GM18502 (cell line): ENCODE measurements around the gene MFSD6.
"Not testable (repeated sequence)": the region's sequence is repeated elsewhere in the genome, so short reads cannot be mapped to it uniquely, and the experiment has no call there.

Experiments used
- ATAC-seq: cut with Tn5 transposase; IDR thresholded peaks from one replicate; pipeline ENCODE4 v1.9.1; 2021; ENCODE audit warnings: mild to moderate bottlenecking; ENCODE audit not compliant: unreplicated experiment, poor library complexity

MFSD6 gene

DNA sequence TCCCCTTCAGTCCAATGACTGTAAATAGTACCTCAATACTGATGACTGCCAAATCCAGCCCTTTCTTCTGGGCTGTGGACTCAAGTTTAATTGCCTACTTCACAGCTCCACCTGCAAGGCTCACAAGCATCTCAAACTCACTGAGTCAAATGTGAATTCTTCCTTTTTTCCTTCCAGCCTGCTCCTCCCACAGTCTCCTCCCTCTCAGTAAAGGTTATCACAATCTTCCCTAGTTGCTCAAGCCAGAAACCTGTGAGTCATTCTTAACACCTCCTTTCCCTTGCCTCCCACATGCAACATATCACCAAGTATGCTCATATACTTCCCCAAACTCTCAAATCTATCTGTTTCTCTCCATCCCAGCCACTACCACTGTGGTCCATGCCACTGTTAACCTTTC, 3.7 kb upstream of the MFSD6 start:
- ATAC-seq, result no peak

GRCh38 chr2:190405070-190405469, 3.1 kb upstream of the MFSD6 start:
- ATAC-seq, result no peak

GRCh38 chr2:190405995-190406394, 2.2 kb upstream of the MFSD6 start:
- ATAC-seq, result no peak

GRCh38 chr2:190406805-190407204, 1.4 kb upstream of the MFSD6 start:
- no peak for ATAC-seq

DNA sequence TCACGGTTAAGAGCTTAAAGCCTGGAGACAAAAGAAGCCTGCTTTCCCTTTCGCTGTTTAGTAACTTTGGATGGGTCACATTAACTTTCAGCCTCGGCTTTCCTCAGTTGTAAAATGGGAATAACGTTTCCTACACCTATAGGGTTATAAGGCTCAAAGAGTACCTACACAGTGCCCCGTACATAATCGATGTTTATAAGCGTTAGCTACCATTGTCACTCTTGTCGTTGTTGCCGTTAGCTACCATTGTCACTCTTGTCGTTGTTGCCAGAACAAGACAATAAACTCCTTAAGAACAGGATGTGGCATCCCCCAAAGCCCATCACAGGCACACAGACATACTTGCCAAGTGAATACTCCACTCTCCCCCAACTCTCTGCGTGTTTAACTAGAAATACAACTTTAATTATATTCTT, 901 bp upstream of the MFSD6 start:
- ATAC-seq, result no peak

DNA sequence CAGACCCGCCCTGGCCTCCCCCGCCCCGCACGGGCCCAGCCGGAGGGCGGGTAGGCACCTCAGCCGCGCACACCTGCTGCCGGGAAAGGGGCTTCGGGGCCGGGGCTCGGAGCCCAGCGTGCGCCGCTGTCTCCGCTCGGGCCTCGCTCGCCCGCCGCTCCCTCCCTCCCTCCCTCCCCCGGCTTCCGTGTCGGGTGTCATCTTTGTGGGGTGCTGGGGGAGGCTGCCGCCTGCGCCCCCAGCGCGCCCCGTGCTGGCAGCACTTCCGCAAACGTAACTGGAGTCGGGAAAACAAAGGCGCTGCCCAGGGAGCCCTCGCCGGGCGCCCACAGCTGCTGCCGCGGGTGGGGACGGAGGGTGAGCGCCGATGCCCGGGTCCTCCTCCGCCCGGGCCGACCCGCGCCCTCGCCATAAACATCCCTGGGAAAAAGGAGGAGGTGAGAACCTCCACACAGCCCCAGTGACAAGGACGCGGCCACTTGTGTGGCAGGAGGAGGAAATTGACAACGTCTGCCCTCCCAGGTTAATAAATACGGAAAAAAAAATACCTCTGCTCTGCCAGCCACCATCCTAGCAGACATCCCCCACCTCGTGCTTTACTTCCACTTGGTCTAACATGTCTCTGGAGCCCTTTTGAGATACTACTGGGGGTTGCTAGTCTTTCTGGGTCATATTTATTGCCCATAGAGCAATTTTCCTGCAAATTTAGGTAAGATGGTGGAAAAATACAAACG, 550 bp downstream of the MFSD6 start:
- ATAC-seq, result peak; percentile 66

DNA sequence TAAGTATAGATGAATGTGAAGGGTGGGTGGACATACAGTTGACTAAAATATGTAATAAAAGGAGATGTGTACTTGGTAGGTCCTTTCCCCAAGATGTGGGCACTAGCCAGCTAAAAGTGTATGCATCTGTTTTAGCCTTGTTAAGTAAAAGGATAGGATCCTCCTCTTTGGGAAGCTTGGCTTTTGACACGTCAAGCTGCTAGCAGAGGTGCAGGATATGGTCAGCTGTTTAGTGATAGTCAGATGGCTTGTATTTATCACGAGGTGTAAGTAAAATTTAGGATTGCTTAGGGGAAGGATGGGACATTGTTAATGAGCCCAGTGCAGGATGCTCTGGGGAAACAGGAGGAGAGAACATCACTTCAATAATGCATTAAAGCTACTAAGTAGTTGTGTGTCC, 1.5 kb downstream of the MFSD6 start:
- no peak for ATAC-seq

GRCh38 chr2:190410166-190410565, 2.0 kb downstream of the MFSD6 start:
- ATAC-seq, result no peak

DNA sequence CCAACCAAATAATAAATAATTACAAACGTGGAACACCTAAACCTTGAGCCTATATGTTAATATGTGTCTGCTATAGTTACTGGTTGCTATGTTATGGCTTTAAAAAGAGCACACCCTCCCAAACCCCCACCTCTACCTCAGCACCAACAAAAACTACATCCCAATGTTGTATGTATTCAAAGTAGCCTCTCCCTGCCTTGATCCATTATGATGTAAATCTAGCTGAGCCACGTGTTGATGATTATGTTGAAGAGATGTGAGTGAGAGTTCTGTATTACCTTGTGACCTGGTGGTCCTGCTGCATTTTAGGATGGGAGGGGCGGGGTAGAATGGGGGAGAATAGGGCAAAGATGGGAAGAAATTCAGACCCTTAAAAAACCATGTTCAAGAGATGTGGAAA, 4.8 kb downstream of the MFSD6 start:
- no peak for ATAC-seq

GRCh38 chr2:190413421-190413820, 5.3 kb downstream of the MFSD6 start:
- ATAC-seq, result no peak

GRCh38 chr2:190415251-190415650, 7.1 kb downstream of the MFSD6 start:
- no peak for ATAC-seq

GRCh38 chr2:190415794-190416775, 7.9 kb downstream of the MFSD6 start:
- no peak for ATAC-seq

DNA sequence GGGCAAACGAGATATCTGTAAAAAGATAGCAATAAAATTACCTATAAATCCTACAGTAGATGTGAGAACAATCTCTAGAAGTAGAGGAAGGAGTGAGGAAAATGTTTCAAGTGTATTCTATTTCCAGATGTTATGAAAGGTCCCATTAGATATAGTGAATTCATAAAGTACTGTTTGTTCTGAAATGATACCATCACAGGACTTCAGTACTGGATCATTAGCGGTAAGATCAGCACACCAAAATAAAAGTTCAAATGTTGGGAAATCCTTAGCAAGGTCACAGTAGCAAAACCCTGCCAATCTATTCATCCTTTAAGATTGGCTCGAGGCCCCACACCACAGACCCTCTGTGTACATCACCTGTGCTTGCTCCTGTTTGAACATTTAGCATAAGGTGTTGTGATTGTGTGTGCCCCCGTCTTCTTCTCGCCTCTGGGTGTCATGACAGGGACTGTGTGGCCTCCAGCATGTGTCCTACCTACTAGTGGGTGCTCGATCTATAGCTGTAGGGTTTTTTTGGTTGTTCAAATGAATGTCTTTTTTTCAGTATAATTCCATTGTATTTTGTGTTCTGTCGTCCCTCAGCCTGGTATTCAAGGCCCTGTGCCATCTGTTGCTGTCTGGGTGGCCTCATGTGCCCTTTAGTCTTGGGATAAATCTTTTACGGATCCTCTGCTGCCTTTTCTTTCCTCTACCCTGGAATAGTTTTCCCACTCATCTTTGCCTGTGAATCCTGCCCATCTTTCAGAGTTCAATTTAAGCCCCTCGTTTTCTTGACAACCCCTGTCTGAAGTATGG, 9.1 kb downstream of the MFSD6 start:
- no peak for ATAC-seq

DNA sequence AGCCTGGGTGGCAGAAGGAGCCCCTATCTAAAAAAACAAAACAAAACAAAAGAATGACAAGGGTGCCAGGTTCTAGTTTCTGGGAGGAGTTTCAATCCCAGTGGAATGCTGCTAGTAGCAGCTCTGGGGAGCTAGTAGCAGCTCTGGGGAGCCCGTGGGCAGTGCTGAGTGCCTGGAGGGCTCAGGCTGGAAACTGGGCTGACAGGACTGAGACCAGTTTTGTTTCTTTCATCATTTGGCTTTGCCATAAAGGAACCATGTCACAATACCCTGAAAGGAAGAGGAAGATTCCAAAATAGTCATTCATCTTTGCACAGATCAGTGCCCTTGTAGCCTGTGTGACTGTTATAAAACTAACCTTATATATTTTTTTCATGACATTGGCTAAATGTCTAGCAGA, 10.6 kb downstream of the MFSD6 start:
- ATAC-seq, result no peak

DNA sequence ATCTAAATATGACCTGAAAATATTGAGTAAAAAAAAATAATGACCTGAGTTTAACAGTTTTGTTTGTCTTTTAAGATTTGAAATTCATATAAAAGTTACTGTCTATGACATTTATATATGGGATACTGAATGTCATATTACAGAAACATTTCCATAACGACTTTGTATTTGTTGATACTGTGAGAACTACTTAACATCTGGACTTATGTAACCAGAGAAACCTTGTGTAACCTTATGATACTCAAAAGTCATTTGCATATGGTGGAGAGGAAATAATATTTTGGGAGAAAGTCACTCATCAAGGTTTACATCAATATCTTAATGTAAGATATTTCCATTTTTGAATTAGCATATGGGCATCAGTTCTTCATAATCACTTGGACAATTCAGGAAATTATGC, 12.6 kb downstream of the MFSD6 start:
- ATAC-seq, result no peak

GRCh38 chr2:190425221-190425866, 17.2 kb downstream of the MFSD6 start:
- no peak for ATAC-seq

- no peak for ATAC-seq
Observed at GRCh38 chr2:190425883-190426658, 17.9 kb downstream of the MFSD6 start.

- ATAC-seq, result not testable (repeated sequence)
Observed at GRCh38 chr2:190430866-190431265, 22.7 kb downstream of the MFSD6 start.

- ATAC-seq, result no peak
Observed at GRCh38 chr2:190431907-190432306, 23.8 kb downstream of the MFSD6 start.
